Measurements from ENCODE around the gene CDH23. TPM values are rescaled to one million over a fixed set of nuclear protein-coding genes. Genes with fewer than 3 reads are reported as not detected.
A peak's percentile ranks its signal among the peaks of the same experiment; 100 is the strongest.

The CDH23 gene
- total and polyA plus RNA-seq, 10 donors = 2.0 to 19.9 (median 11.0) TPM

GRCh38 chr10:71547876-71548846 lies 151.4 kb downstream of the CDH23 start:
- Histone ChIP-seq H3K27ac (peak overlapping the region in 6 of 8 donors; percentile 21 to 68 (median 62)), H3K4me3 (no peak overlapping the region), H3K36me3 (no peaks in the 10 kb centered on the region), H3K27me3 (replicated peaks in 1 of 7) (peaks cover 0 to 4% (median 0%) of the 10 kb centered on the region in 7 donors), H3K4me1 (peaks cover 0 to 11% (median 0%) of the 10 kb centered on the region in 6 donors), H3K9me3 (no peaks in the 10 kb centered on the region)
- TF ChIP-seq POLR2A (IDR thresholded peaks at IDR 0.05) (no peak), CTCF (IDR thresholded peaks at IDR 0.05 in 8 of 11, conservative IDR thresholded peaks at IDR 0.05 in 3 of 11) (peak in 5 of 11 experiments; percentile 19 to 45 (median 35)), POLR2AphosphoS5 (IDR thresholded peaks at IDR 0.05) (peak in 2 of 3 donors; percentile 58 to 73)
- intact Hi-C loops (cut with DNase I; ENCODE audit: low total_unique reads) = no loop called here
- WGBS, 5 donors = 66 to 76% (median 73%) methylated on average over 15 to 20 of the region's 20 CpGs
- no peak for DNase-seq

- 87 to 93% (median 89%) methylated on average over 8 to 11 of the region's 11 CpGs for WGBS, 5 donors
- peaks cover 0 to 6% (median 0%) of the 10 kb centered on the region in 6 donors for H3K4me1 ChIP-seq
- no peak for TF ChIP-seq POLR2AphosphoS5 (IDR thresholded peaks at IDR 0.05)
- TF ChIP-seq POLR2A (IDR thresholded peaks at IDR 0.05) = no peak
- TF ChIP-seq CTCF (IDR thresholded peaks at IDR 0.05 in 8 of 11, conservative IDR thresholded peaks at IDR 0.05 in 3 of 11) = no peak
- H3K27ac ChIP-seq = no peak overlapping the region
- DNase-seq = no peak
- H3K27me3 ChIP-seq (replicated peaks in 1 of 7) = peaks cover 0 to 10% (median 0%) of the 10 kb centered on the region in 7 donors
- intact Hi-C loops (cut with DNase I; ENCODE audit: low total_unique reads) = no loop called here
- H3K9me3 ChIP-seq = no peaks in the 10 kb centered on the region
- no peaks in the 10 kb centered on the region for H3K36me3 ChIP-seq
- no peak overlapping the region for H3K4me3 ChIP-seq
Observed at GRCh38 chr10:71549766-71550533, 153.2 kb downstream of the CDH23 start.

- H3K9me3 ChIP-seq = no peaks in the 10 kb centered on the region
- H3K4me1 ChIP-seq = peaks cover 0 to 6% (median 0%) of the 10 kb centered on the region in 6 donors
- TF ChIP-seq CTCF (IDR thresholded peaks at IDR 0.05 in 8 of 11, conservative IDR thresholded peaks at IDR 0.05 in 3 of 11) (no peak), POLR2AphosphoS5 (IDR thresholded peaks at IDR 0.05) (no peak), POLR2A (IDR thresholded peaks at IDR 0.05) (no peak)
- no peaks in the 10 kb centered on the region for H3K36me3 ChIP-seq
- no peak overlapping the region for H3K27ac ChIP-seq
- WGBS, 5 donors = 68 to 82% (median 77%) methylated on average over 7 of the region's 7 CpGs
- intact Hi-C loops (cut with DNase I; ENCODE audit: low total_unique reads) = no loop called here
- peaks cover 0 to 10% (median 0%) of the 10 kb centered on the region in 7 donors for H3K27me3 ChIP-seq (replicated peaks in 1 of 7)
- no peak overlapping the region for H3K4me3 ChIP-seq
- DNase-seq = no peak
Observed at GRCh38 chr10:71550628-71551027, 153.9 kb downstream of the CDH23 start.
